ENCODE results near the gene DES.

The DES gene

GRCh38 chr2:219399716-219400478 lies 18.3 kb upstream of the DES start:
- no peaks in the 10 kb centered on the region for H3K36me3 ChIP-seq (ENCODE audit: control insufficient read depth in 5 of 5, insufficient read depth in 5 of 5, low read length in 5 of 5)
- H3K9ac ChIP-seq (ENCODE audit: low read length in 5 of 5) = no peak overlapping the region
- no peak overlapping the region for H3K27ac ChIP-seq (ENCODE audit: low read depth, low read length)

GRCh38 chr2:219400562-219400961 lies 17.6 kb upstream of the DES start:
- H3K36me3 ChIP-seq (ENCODE audit: control insufficient read depth in 5 of 5, insufficient read depth in 5 of 5, low read length in 5 of 5) = no peaks in the 10 kb centered on the region
- peaks cover 0 to 12% (median 0%) of the 10 kb centered on the region in 5 donors for H3K4me1 ChIP-seq (ENCODE audit: control insufficient read depth in 5 of 5, insufficient read depth in 5 of 5, low read length in 5 of 5)
- H3K27ac ChIP-seq (ENCODE audit: low read depth, low read length) = no peak overlapping the region
- no peak overlapping the region for H3K9ac ChIP-seq (ENCODE audit: low read length in 5 of 5)
- H3K9me3 ChIP-seq (ENCODE audit: control insufficient read depth in 5 of 5, low read length in 5 of 5) = no peaks in the 10 kb centered on the region
- H3K4me3 ChIP-seq (ENCODE audit: low read depth in 1 of 5, low read length in 5 of 5) = no peak overlapping the region
- peaks cover 0 to 3% (median under 1%) of the 10 kb centered on the region in 5 donors for H3K27me3 ChIP-seq (ENCODE audit: control insufficient read depth in 5 of 5, insufficient read depth in 4 of 5, low read length in 5 of 5)

More at GRCh38 chr2:219399716-219400478, 18.3 kb upstream of the DES start:
- Histone ChIP-seq H3K9me3 (ENCODE audit: control insufficient read depth in 5 of 5, low read length in 5 of 5) (no peaks in the 10 kb centered on the region), H3K27me3 (ENCODE audit: control insufficient read depth in 5 of 5, insufficient read depth in 4 of 5, low read length in 5 of 5) (peaks cover 0 to 3% (median 0%) of the 10 kb centered on the region in 5 donors), H3K4me1 (ENCODE audit: control insufficient read depth in 5 of 5, insufficient read depth in 5 of 5, low read length in 5 of 5) (peaks cover 0 to 12% (median 0%) of the 10 kb centered on the region in 5 donors), H3K4me3 (ENCODE audit: low read depth in 1 of 5, low read length in 5 of 5) (no peak overlapping the region)

GRCh38 chr2:219401606-219402005 lies 16.6 kb upstream of the DES start:
- Histone ChIP-seq H3K9me3 (ENCODE audit: control insufficient read depth in 5 of 5, low read length in 5 of 5) (no peaks in the 10 kb centered on the region), H3K9ac (ENCODE audit: low read length in 5 of 5) (no peak overlapping the region), H3K4me1 (ENCODE audit: control insufficient read depth in 5 of 5, insufficient read depth in 5 of 5, low read length in 5 of 5) (peaks cover 0 to 12% (median 0%) of the 10 kb centered on the region in 5 donors), H3K27me3 (ENCODE audit: control insufficient read depth in 5 of 5, insufficient read depth in 4 of 5, low read length in 5 of 5) (peaks cover 0 to 4% (median 2%) of the 10 kb centered on the region in 5 donors), H3K27ac (ENCODE audit: low read depth, low read length) (no peak overlapping the region), H3K4me3 (ENCODE audit: low read depth in 1 of 5, low read length in 5 of 5) (no peak overlapping the region), H3K36me3 (ENCODE audit: control insufficient read depth in 5 of 5, insufficient read depth in 5 of 5, low read length in 5 of 5) (no peaks in the 10 kb centered on the region)

- Histone ChIP-seq H3K27me3 (ENCODE audit: control insufficient read depth in 5 of 5, insufficient read depth in 4 of 5, low read length in 5 of 5) (peaks cover 0 to 4% (median 2%) of the 10 kb centered on the region in 5 donors), H3K4me1 (ENCODE audit: control insufficient read depth in 5 of 5, insufficient read depth in 5 of 5, low read length in 5 of 5) (peaks cover 0 to 12% (median 0%) of the 10 kb centered on the region in 5 donors), H3K27ac (ENCODE audit: low read depth, low read length) (no peak overlapping the region)
These were observed 15.3 kb upstream of the DES start for GRCh38 chr2:219402665-219403515.

GRCh38 chr2:219403861-219404260 lies 14.3 kb upstream of the DES start:
- Histone ChIP-seq H3K36me3 (ENCODE audit: control insufficient read depth in 5 of 5, insufficient read depth in 5 of 5, low read length in 5 of 5) (no peaks in the 10 kb centered on the region), H3K9me3 (ENCODE audit: control insufficient read depth in 5 of 5, low read length in 5 of 5) (no peaks in the 10 kb centered on the region), H3K9ac (ENCODE audit: low read length in 5 of 5) (no peak overlapping the region), H3K27ac (ENCODE audit: low read depth, low read length) (no peak overlapping the region), H3K4me3 (ENCODE audit: low read depth in 1 of 5, low read length in 5 of 5) (no peak overlapping the region), H3K4me1 (ENCODE audit: control insufficient read depth in 5 of 5, insufficient read depth in 5 of 5, low read length in 5 of 5) (peaks cover 0 to 12% (median 0%) of the 10 kb centered on the region in 5 donors), H3K27me3 (ENCODE audit: control insufficient read depth in 5 of 5, insufficient read depth in 4 of 5, low read length in 5 of 5) (peaks cover 0 to 4% (median 2%) of the 10 kb centered on the region in 5 donors)

More at GRCh38 chr2:219402665-219403515, 15.3 kb upstream of the DES start:
- no peaks in the 10 kb centered on the region for H3K36me3 ChIP-seq (ENCODE audit: control insufficient read depth in 5 of 5, insufficient read depth in 5 of 5, low read length in 5 of 5)
- no peak overlapping the region for H3K4me3 ChIP-seq (ENCODE audit: low read depth in 1 of 5, low read length in 5 of 5)
- H3K9ac ChIP-seq (ENCODE audit: low read length in 5 of 5) = no peak overlapping the region
- no peaks in the 10 kb centered on the region for H3K9me3 ChIP-seq (ENCODE audit: control insufficient read depth in 5 of 5, low read length in 5 of 5)

- H3K9ac ChIP-seq (ENCODE audit: low read length in 5 of 5) = no peak overlapping the region
- no peaks in the 10 kb centered on the region for H3K9me3 ChIP-seq (ENCODE audit: control insufficient read depth in 5 of 5, low read length in 5 of 5)
- H3K27me3 ChIP-seq (ENCODE audit: control insufficient read depth in 5 of 5, insufficient read depth in 4 of 5, low read length in 5 of 5) = peaks cover 0 to 4% (median 2%) of the 10 kb centered on the region in 5 donors
- no peak overlapping the region for H3K27ac ChIP-seq (ENCODE audit: low read depth, low read length)
- H3K4me3 ChIP-seq (ENCODE audit: low read depth in 1 of 5, low read length in 5 of 5) = no peak overlapping the region
- H3K36me3 ChIP-seq (ENCODE audit: control insufficient read depth in 5 of 5, insufficient read depth in 5 of 5, low read length in 5 of 5) = no peaks in the 10 kb centered on the region
- H3K4me1 ChIP-seq (ENCODE audit: control insufficient read depth in 5 of 5, insufficient read depth in 5 of 5, low read length in 5 of 5) = peaks cover 0 to 12% (median 0%) of the 10 kb centered on the region in 5 donors
These were observed 13.8 kb upstream of the DES start for GRCh38 chr2:219404291-219404910.

- H3K9me3 ChIP-seq (ENCODE audit: control insufficient read depth in 5 of 5, low read length in 5 of 5) = no peaks in the 10 kb centered on the region
- H3K4me3 ChIP-seq (ENCODE audit: low read depth in 1 of 5, low read length in 5 of 5) = no peak overlapping the region
- peaks cover 0 to 4% (median 2%) of the 10 kb centered on the region in 5 donors for H3K27me3 ChIP-seq (ENCODE audit: control insufficient read depth in 5 of 5, insufficient read depth in 4 of 5, low read length in 5 of 5)
- no peak overlapping the region for H3K9ac ChIP-seq (ENCODE audit: low read length in 5 of 5)
- H3K4me1 ChIP-seq (ENCODE audit: control insufficient read depth in 5 of 5, insufficient read depth in 5 of 5, low read length in 5 of 5) = peaks cover 0 to 12% (median 0%) of the 10 kb centered on the region in 5 donors
- H3K36me3 ChIP-seq (ENCODE audit: control insufficient read depth in 5 of 5, insufficient read depth in 5 of 5, low read length in 5 of 5) = no peaks in the 10 kb centered on the region
- H3K27ac ChIP-seq (ENCODE audit: low read depth, low read length) = no peak overlapping the region
These were observed 13.2 kb upstream of the DES start for GRCh38 chr2:219404954-219405353.

GRCh38 chr2:219405451-219405850 lies 12.7 kb upstream of the DES start:
- Histone ChIP-seq H3K27ac (ENCODE audit: low read depth, low read length) (no peak overlapping the region), H3K36me3 (ENCODE audit: control insufficient read depth in 5 of 5, insufficient read depth in 5 of 5, low read length in 5 of 5) (no peaks in the 10 kb centered on the region), H3K4me1 (ENCODE audit: control insufficient read depth in 5 of 5, insufficient read depth in 5 of 5, low read length in 5 of 5) (peaks cover 0 to 12% (median 0%) of the 10 kb centered on the region in 5 donors), H3K27me3 (ENCODE audit: control insufficient read depth in 5 of 5, insufficient read depth in 4 of 5, low read length in 5 of 5) (peaks cover 0 to 4% (median 2%) of the 10 kb centered on the region in 5 donors), H3K9me3 (ENCODE audit: control insufficient read depth in 5 of 5, low read length in 5 of 5) (no peaks in the 10 kb centered on the region), H3K4me3 (ENCODE audit: low read depth in 1 of 5, low read length in 5 of 5) (no peak overlapping the region), H3K9ac (ENCODE audit: low read length in 5 of 5) (peak overlapping the region in 1 of 5 donors; percentile 29)

- H3K4me1 ChIP-seq (ENCODE audit: control insufficient read depth in 5 of 5, insufficient read depth in 5 of 5, low read length in 5 of 5) = peaks cover 0 to 12% (median 0%) of the 10 kb centered on the region in 5 donors
- H3K9ac ChIP-seq (ENCODE audit: low read length in 5 of 5) = no peak overlapping the region
These were observed 12.0 kb upstream of the DES start for GRCh38 chr2:219405958-219406860.

More at GRCh38 chr2:219405958-219406860, 12.0 kb upstream of the DES start:
- Histone ChIP-seq H3K36me3 (ENCODE audit: control insufficient read depth in 5 of 5, insufficient read depth in 5 of 5, low read length in 5 of 5) (no peaks in the 10 kb centered on the region), H3K9me3 (ENCODE audit: control insufficient read depth in 5 of 5, low read length in 5 of 5) (no peaks in the 10 kb centered on the region), H3K27ac (ENCODE audit: low read depth, low read length) (no peak overlapping the region), H3K4me3 (ENCODE audit: low read depth in 1 of 5, low read length in 5 of 5) (no peak overlapping the region), H3K27me3 (ENCODE audit: control insufficient read depth in 5 of 5, insufficient read depth in 4 of 5, low read length in 5 of 5) (peaks cover 0 to 4% (median 2%) of the 10 kb centered on the region in 5 donors)
